ENCODE measurements around the gene NPAS3. TPM values are rescaled to one million over a fixed set of nuclear protein-coding genes. Genes with fewer than 3 reads are reported as not detected.

NPAS3 gene
- total RNA-seq, 1 donor from 2014 or later: not detected

DNA sequence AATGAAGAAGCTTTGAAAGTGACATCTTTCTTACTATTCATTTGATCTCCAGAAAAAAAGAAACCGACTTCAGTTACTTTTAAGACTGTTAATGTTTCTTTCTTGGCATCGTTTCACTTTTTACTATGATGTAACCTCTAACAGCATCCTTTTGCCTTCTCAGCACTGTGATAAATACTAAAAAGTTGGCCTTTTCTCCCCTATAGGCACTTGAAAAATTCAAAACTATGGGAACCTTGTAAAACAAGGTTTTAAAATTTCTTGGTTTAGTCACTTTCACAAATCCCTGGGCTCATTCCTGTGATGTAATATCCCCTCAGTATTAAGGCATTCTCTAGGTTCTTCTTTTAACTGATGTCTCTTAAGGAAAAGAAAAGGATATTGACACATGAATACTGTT lies 730.4 kb downstream of the NPAS3 start:
- Histone ChIP-seq H3K4me2 (no peak overlapping the region), H3K4me1 (no peaks in the 10 kb centered on the region), H3K27ac (no peak overlapping the region), H3K36me3 (no peaks in the 10 kb centered on the region), H3K79me2 (ENCODE audit: low read depth) (no peaks in the 10 kb centered on the region), H3F3A (ENCODE audit: low read depth) (no peaks in the 10 kb centered on the region), H3K27me3 (no peaks in the 10 kb centered on the region), H3K4me3 (no peak overlapping the region), H3K9ac (no peak overlapping the region), H4K20me1 (ENCODE audit: low read depth) (no peaks in the 10 kb centered on the region), H2AFZ (replicated peaks) (no peak overlapping the region), H3K9me3 (ENCODE audit: low read depth) (peaks cover 3% of the 10 kb centered on the region)
- Mint-ChIP-seq H3K4me1 (peaks cover 12% of the 10 kb centered on the region), H3K27ac (no peak overlapping the region), H3K4me3 (no peak overlapping the region), H3K27me3 (ENCODE audit: insufficient read depth, low read depth) (peaks cover 3% of the 10 kb centered on the region), H3K36me3 (no peaks in the 10 kb centered on the region), H3K9me3 (peaks cover 6% of the 10 kb centered on the region)
- no peak for DNase-seq (ENCODE audit: low spot score)
- no peak for TF ChIP-seq EZH2 (IDR thresholded peaks at IDR 0.05)

DNA sequence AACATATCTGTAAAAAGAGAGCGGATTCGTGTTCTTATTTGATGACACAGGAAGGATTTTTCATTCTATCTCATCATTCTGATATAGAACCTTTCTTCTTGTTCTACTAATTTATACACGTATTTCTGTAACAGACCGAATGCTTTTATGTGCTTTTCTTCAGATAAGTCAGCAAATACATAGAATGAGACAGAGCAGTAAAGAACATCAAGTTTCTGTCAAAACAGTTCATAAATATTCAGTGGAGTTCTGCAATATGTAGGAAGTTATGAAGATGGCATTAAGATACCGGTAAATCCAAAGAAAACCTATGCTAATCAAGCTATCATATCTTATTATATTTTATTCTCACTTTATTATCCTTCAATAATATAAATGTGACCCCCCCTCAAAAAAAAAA lies 731.6 kb downstream of the NPAS3 start:
- no peak overlapping the region for H3K27ac ChIP-seq
- H4K20me1 ChIP-seq (ENCODE audit: low read depth): no peaks in the 10 kb centered on the region
- no peaks in the 10 kb centered on the region for H3K79me2 ChIP-seq (ENCODE audit: low read depth)
- Mint-ChIP-seq H3K36me3 (no peaks in the 10 kb centered on the region), H3K27me3 (ENCODE audit: insufficient read depth, low read depth) (peaks cover 5% of the 10 kb centered on the region), H3K9me3 (no peaks in the 10 kb centered on the region), H3K4me1 (peaks cover 19% of the 10 kb centered on the region), H3K27ac (no peak overlapping the region), H3K4me3 (no peak overlapping the region)
- H3K4me1 ChIP-seq: no peaks in the 10 kb centered on the region
- no peak overlapping the region for H2AFZ ChIP-seq (replicated peaks)
- no peak overlapping the region for H3K4me3 ChIP-seq
- no peaks in the 10 kb centered on the region for H3K27me3 ChIP-seq
- H3K36me3 ChIP-seq: no peaks in the 10 kb centered on the region
- H3K9ac ChIP-seq: no peak overlapping the region
- no peaks in the 10 kb centered on the region for H3K9me3 ChIP-seq (ENCODE audit: low read depth)
- H3K4me2 ChIP-seq: no peak overlapping the region
- DNase-seq (ENCODE audit: low spot score): no peak
- TF ChIP-seq EZH2phosphoT487 (IDR thresholded peaks at IDR 0.05): no peak
- no peak for TF ChIP-seq EZH2 (IDR thresholded peaks at IDR 0.05)
- TF ChIP-seq CTCF (IDR thresholded peaks at IDR 0.05): no peak
- no peaks in the 10 kb centered on the region for H3F3A ChIP-seq (ENCODE audit: low read depth)

DNA sequence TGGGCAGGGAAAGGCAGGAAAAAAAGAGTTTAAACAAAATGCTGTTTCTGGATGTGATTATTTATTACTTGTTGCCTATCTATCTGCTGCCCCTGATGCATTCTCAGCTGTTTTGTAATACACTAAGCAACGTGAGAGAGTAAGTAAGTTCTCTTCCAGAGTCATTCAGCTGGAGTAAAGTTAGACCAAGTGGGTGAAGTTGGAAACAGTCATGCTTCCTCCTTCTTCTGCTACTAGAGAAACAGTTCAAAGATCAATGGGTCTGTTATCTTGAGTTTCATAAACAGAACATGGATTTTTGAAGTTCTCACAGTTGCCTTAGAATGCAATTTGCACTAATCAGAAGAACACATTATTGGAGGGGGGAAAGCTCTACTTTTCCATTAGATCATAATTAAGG lies 732.9 kb downstream of the NPAS3 start:
- H2AFZ ChIP-seq (replicated peaks): no peak overlapping the region
- no peak overlapping the region for H3K4me3 Mint-ChIP-seq

More for the DNA sequence above, 732.9 kb downstream of the NPAS3 start:
- H3K27ac Mint-ChIP-seq: no peak overlapping the region
- H3K4me1 Mint-ChIP-seq: peaks cover 25% of the 10 kb centered on the region
- H3K27me3 ChIP-seq: no peaks in the 10 kb centered on the region
- H3K9ac ChIP-seq: no peak overlapping the region
- no peaks in the 10 kb centered on the region for H3K36me3 ChIP-seq
- no peak overlapping the region for H3K4me2 ChIP-seq
- H3K79me2 ChIP-seq (ENCODE audit: low read depth): no peaks in the 10 kb centered on the region
- no peaks in the 10 kb centered on the region for H4K20me1 ChIP-seq (ENCODE audit: low read depth)
- H3K9me3 Mint-ChIP-seq: no peaks in the 10 kb centered on the region
- H3K36me3 Mint-ChIP-seq: no peaks in the 10 kb centered on the region
- no peak for DNase-seq (ENCODE audit: low spot score)
- H3F3A ChIP-seq (ENCODE audit: low read depth): no peaks in the 10 kb centered on the region
- no peak overlapping the region for H3K27ac ChIP-seq
- H3K9me3 ChIP-seq (ENCODE audit: low read depth): no peaks in the 10 kb centered on the region
- no peak for TF ChIP-seq CTCF (IDR thresholded peaks at IDR 0.05)
- TF ChIP-seq EZH2phosphoT487 (IDR thresholded peaks at IDR 0.05): no peak
- no peak for TF ChIP-seq EZH2 (IDR thresholded peaks at IDR 0.05)
- peaks cover 5% of the 10 kb centered on the region for H3K27me3 Mint-ChIP-seq (ENCODE audit: insufficient read depth, low read depth)
- H3K4me1 ChIP-seq: peaks cover 5% of the 10 kb centered on the region
- H3K4me3 ChIP-seq: no peak overlapping the region
